Measurements from ENCODE around the gene OPA1. TPM values are rescaled to one million over a fixed set of nuclear protein-coding genes. Genes with fewer than 3 reads are reported as not detected.
A peak's percentile ranks its signal among the peaks of the same experiment; 100 is the strongest.

The OPA1 gene
- total and polyA plus RNA-seq, 2 of the 13 experiments (the other 11 are each of a cell fraction or from before 2014, with no cell fraction given), result 26.7 to 78.5 TPM

GRCh38 chr3:193744048-193744821 is 151.2 kb downstream of the OPA1 start (continued):
- TF ChIP-seq, protein P1, sequence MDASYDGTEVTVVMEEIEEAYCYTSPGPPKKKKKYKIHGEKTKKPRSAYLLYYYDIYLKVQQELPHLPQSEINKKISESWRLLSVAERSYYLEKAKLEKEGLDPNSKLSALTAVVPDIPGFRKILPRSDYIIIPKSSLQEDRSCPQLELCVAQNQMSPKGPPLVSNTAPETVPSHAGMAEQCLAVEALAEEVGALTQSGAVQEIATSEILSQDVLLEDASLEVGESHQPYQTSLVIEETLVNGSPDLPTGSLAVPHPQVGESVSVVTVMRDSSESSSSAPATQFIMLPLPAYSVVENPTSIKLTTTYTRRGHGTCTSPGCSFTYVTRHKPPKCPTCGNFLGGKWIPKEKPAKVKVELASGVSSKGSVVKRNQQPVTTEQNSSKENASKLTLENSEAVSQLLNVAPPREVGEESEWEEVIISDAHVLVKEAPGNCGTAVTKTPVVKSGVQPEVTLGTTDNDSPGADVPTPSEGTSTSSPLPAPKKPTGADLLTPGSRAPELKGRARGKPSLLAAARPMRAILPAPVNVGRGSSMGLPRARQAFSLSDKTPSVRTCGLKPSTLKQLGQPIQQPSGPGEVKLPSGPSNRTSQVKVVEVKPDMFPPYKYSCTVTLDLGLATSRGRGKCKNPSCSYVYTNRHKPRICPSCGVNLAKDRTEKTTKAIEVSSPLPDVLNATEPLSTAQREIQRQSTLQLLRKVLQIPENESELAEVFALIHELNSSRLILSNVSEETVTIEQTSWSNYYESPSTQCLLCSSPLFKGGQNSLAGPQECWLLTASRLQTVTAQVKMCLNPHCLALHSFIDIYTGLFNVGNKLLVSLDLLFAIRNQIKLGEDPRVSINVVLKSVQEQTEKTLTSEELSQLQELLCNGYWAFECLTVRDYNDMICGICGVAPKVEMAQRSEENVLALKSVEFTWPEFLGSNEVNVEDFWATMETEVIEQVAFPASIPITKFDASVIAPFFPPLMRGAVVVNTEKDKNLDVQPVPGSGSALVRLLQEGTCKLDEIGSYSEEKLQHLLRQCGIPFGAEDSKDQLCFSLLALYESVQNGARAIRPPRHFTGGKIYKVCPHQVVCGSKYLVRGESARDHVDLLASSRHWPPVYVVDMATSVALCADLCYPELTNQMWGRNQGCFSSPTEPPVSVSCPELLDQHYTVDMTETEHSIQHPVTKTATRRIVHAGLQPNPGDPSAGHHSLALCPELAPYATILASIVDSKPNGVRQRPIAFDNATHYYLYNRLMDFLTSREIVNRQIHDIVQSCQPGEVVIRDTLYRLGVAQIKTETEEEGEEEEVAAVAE (CRISPR knock-in tag; IDR thresholded peaks at IDR 0.05; ENCODE audit: borderline replicate concordance), result 0 out of 2 replicates have a peak, but pooled peaks have one; percentile 40
- TF ChIP-seq MXI1 (IDR thresholded peaks at IDR 0.05; ENCODE audit: borderline replicate concordance, low read depth, low read length), result peak; percentile 36; the same call in 1 of the 3 replicates
- peak; percentile 90 for TF ChIP-seq ZNF878 (CRISPR knock-in tag; IDR thresholded peaks at IDR 0.05)
- no peak for TF ChIP-seq PRPF4 (IDR thresholded peaks at IDR 0.05; ENCODE audit: low read depth, low read length, poor library complexity, severe bottlenecking)
- TF ChIP-seq ZNF556 (CRISPR knock-in tag; IDR thresholded peaks at IDR 0.05; ENCODE audit: borderline replicate concordance), result peak; percentile 91; the same call in 1 of the 2 replicates
- no peak for TF ChIP-seq ZNF709 (CRISPR knock-in tag; IDR thresholded peaks at IDR 0.05)
- peak; percentile 94 for TF ChIP-seq ZMYM4 (CRISPR knock-in tag; IDR thresholded peaks at IDR 0.05)
- peak; percentile 73; the same call in 1 of the 2 replicates for TF ChIP-seq ZNF772 (CRISPR knock-in tag; IDR thresholded peaks at IDR 0.05)
- no peak for TF ChIP-seq ZNF598 (CRISPR knock-in tag; IDR thresholded peaks at IDR 0.05; ENCODE audit: borderline replicate concordance)
- peak; percentile 97 for TF ChIP-seq ZNF761 (CRISPR knock-in tag; conservative IDR thresholded peaks at IDR 0.05)
- TF ChIP-seq, protein P2, sequence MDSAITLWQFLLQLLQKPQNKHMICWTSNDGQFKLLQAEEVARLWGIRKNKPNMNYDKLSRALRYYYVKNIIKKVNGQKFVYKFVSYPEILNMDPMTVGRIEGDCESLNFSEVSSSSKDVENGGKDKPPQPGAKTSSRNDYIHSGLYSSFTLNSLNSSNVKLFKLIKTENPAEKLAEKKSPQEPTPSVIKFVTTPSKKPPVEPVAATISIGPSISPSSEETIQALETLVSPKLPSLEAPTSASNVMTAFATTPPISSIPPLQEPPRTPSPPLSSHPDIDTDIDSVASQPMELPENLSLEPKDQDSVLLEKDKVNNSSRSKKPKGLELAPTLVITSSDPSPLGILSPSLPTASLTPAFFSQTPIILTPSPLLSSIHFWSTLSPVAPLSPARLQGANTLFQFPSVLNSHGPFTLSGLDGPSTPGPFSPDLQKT (CRISPR knock-in tag; IDR thresholded peaks at IDR 0.05; ENCODE audit: borderline replicate concordance), result no peak
- TF ChIP-seq ZNF274 (CRISPR knock-in tag; IDR thresholded peaks at IDR 0.05), result no peak
- no peak for TF ChIP-seq FIP1L1 (IDR thresholded peaks at IDR 0.05; ENCODE audit: borderline replicate concordance, insufficient read depth, low read depth, low read length)
- TF ChIP-seq TARDBP (CRISPR knock-in tag; IDR thresholded peaks at IDR 0.05), result no peak; the same call in 1 of the 2 replicates
- TF ChIP-seq KDM6A (CRISPR knock-in tag; IDR thresholded peaks at IDR 0.05; ENCODE audit: low read depth), result peak; percentile 71
- TF ChIP-seq CHD4 (IDR thresholded peaks at IDR 0.05; ENCODE audit: borderline replicate concordance, low read length), result no peak
- peak; percentile 54 for TF ChIP-seq ASH2L (IDR thresholded peaks at IDR 0.05; ENCODE audit: insufficient read length, low read depth, low read length)
- peak; percentile 84 for TF ChIP-seq SP5 (CRISPR knock-in tag; IDR thresholded peaks at IDR 0.05; ENCODE audit: borderline replicate concordance, low read depth)
- no peak for TF ChIP-seq SMARCC2 (IDR thresholded peaks at IDR 0.05)
- TF ChIP-seq, protein P3, sequence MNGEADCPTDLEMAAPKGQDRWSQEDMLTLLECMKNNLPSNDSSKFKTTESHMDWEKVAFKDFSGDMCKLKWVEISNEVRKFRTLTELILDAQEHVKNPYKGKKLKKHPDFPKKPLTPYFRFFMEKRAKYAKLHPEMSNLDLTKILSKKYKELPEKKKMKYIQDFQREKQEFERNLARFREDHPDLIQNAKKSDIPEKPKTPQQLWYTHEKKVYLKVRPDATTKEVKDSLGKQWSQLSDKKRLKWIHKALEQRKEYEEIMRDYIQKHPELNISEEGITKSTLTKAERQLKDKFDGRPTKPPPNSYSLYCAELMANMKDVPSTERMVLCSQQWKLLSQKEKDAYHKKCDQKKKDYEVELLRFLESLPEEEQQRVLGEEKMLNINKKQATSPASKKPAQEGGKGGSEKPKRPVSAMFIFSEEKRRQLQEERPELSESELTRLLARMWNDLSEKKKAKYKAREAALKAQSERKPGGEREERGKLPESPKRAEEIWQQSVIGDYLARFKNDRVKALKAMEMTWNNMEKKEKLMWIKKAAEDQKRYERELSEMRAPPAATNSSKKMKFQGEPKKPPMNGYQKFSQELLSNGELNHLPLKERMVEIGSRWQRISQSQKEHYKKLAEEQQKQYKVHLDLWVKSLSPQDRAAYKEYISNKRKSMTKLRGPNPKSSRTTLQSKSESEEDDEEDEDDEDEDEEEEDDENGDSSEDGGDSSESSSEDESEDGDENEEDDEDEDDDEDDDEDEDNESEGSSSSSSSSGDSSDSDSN (CRISPR knock-in tag; IDR thresholded peaks at IDR 0.05), result peak; percentile 21; the same call in 1 of the 2 replicates
- TF ChIP-seq PHB2 (IDR thresholded peaks at IDR 0.05; ENCODE audit: partially characterized antibody), result no peak
- no peak for TF ChIP-seq PCBP2 (optimal IDR thresholded peaks at IDR 0.05; ENCODE audit: low read depth, low read length, poor library complexity, severe bottlenecking)
